HG02610 (cell line): ENCODE measurements around the gene AQP2.

ENCODE experiments used
- ATAC-seq: cut with Tn5 transposase; IDR thresholded peaks from one replicate; pipeline ENCODE4 v1.9.1; 2021; ENCODE audit warnings: mild to moderate bottlenecking, moderate library complexity; ENCODE audit not compliant: unreplicated experiment

Gene AQP2

DNA sequence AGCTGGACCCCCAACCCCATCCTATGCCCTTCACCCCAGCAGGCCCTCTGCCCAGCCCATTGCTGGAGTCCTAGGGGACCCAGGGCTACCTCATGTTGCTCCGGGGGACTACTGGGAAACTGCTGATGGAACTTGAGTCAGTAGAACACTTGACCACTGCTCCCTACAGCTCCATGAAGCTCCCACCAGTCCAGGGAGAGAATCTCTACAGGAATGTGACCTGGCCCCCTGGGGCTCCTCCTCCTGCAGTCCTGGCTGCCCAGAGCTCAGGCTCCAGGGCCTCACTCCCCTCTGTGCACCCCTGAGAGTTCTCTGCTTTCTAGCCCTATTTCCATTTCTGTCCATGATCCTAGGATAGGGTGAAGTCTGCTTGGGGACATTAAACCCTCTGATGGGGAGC is 10.8 kb upstream of the AQP2 start:
- ATAC-seq = no peak

DNA sequence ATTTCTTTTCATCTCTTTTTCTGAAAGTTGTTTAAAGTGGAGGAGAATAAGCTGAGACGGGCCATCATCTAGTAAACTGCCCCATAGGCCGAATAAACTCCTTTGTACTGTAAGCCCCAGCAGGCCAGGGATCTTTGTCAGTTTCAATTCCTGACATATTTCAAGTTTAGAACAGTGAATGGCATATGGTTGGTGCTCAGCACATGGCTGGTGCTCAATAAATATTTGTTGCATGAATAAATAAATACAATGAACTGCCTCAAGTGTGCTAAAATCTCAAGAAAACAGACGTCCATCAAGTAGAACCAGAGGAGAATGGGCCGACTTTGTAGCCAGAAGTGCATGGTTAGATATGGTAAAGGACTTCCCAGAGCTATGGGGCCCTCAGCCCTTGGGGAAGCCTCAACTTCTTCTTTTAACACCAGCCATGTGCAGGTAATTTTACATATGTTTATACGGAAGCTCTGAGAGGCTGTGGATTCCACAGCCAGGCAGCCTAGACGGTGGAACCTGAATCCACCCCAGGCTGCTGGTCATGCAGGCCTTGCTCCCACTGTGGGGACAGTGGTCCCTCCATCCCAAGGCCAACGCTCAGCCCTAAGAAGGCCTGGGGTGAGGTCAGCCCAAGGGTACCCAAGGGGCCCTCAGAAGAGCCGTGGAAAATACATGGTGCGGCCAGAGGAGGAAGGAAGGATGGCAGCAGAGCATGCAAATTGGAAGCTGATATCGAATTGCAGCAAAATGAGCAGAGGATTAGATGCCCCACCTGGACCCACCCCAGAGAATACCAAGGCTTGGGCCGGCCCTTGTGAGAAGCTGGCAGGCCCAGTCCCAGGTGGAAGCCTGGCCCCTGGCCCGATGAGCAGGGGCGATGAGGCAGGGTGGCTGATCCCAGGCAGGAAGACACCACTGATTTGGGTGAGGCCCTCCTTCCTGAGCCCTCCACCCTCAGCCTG is 8.7 kb upstream of the AQP2 start:
- no peak for ATAC-seq

DNA sequence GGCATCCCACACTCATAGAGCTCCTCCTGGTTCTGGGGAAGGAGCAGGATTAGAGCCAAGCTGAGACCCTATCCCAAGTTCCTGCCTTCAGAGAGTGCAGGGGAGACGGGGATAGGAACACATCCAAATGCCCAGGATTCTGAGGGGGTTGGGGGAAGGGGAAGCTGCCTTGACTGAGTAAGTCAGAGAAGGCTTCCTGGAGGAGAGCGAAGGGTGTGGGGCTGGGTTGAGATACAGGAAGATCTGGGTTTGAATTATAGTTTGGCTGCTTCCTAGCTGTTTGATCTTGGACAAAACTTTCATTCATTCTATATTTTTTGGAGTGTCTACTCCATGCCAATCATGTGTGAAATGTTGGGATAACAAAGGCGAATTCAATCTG is 8.0 kb upstream of the AQP2 start:
- no peak for ATAC-seq

DNA sequence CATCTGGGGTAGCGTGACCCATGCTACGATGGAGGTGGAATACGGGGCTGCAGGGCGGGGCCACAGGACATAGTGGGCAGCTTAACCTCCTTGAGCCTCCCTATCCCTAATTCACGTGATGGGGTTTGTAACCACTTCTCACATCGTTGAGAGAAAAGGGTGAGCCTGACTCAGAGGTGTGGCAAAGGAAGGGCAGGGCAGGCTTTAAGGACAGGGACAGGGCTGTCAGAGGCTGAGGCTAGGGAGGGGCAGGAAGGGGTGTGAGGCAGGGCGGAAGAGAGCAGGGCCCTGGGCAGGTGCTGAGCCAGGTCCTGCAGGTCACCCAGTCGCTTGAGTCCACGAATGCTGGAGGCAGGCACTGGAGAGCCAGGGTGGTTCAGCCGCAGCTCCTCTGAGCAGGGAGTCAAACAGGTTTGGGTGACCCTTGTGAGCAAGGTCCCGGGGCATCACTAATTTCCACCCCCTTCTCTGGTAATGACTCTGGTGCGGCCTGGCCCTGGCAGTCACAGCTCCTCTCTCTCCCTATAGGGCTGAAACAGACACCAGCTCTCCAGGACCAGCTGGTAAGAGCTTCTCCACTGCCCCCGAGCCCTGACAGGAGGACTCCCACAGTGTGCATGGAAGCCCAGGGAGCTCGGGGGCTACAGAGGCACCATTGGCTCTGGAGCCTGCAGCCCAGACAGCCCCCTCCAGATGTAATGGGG is 7.5 kb upstream of the AQP2 start:
- no peak for ATAC-seq

DNA sequence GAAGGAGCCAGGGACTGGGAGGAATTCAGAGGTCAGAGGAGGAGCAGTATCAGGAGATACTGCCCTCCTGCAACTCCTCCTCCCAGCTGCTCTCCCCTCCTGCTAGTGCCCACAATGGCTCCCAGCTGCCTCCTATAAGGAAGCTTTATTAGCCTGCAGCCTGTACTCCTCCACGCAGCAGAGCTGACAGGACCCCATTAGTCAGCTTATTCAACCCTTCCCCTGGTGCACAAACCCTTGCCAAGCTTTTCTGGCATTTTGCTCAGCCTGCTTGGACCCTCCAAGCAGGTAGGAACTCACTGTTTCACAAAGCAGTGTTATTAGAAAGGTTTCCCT is 6.9 kb upstream of the AQP2 start:
- no peak for ATAC-seq

DNA sequence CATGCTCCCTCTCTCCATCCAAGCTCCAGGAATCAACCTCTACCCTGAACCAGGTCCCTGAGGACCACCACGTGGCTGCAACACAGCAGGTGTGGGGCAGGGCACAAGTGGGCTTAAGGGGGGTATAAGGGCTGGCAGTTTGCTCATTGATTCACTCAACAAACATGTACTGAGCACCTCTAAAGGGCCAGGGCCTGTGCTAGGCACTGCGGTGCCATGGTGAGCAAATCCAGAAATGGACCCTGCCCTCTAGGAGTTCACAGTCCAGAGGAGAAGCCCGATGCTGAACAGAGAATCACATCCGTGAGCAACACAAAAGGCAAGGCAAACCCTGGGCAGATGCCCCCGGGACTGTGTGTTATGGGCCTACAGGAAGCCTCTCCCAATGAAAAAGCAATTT is 6.5 kb upstream of the AQP2 start:
- no peak for ATAC-seq

DNA sequence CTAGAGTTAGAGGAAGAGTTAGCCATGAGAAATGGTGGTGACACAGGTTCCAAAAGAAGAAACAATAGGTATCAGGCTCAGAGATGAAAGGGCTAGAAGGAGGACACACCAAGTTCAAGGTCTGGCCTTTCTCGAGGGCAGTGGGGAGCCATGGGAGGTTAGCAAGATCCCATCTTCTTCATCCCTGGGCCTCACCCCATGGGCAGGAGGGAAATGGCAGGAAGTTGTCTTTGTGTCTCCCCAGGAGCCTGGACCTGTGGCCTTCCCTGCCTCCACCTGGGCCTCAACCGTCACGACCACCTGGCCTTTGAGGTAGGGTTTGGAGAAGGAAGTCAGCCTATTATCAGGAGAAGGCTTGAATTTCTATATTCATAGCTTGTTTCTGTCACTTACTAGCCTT is 5.8 kb upstream of the AQP2 start:
- ATAC-seq = no peak

DNA sequence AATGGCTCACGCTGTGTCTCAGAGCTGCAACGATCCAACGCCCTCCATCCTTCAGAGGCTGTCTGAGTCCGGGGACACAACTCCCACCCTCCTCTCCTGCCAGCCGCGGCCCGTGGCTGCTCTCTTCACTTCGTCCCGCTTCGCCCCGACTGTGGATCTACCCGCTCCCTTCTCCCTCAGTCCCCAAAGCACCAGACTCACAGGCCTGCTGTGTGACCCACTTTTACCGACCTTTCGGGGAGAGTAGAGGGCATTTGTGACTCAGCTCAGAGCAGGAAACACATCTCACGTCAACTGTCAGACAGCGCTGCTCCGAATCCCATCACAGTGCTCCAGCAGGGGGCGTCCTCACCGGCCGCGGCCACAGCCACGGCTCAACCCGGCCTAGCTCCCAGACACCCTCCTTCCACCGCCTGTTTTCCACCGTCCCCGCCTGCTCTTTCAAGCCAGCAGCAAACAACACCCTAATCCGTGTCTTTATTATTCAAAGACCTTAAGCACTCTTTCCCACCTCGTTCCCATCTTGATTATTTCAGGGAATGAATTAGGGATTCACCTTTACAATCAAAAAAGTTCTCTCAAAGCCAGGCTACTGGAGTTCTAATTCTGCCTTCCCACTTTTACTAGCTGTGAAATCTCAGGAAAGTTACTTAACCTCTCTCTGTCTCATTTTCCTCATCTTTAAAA is 5.0 kb upstream of the AQP2 start:
- ATAC-seq = peak; percentile 79

DNA sequence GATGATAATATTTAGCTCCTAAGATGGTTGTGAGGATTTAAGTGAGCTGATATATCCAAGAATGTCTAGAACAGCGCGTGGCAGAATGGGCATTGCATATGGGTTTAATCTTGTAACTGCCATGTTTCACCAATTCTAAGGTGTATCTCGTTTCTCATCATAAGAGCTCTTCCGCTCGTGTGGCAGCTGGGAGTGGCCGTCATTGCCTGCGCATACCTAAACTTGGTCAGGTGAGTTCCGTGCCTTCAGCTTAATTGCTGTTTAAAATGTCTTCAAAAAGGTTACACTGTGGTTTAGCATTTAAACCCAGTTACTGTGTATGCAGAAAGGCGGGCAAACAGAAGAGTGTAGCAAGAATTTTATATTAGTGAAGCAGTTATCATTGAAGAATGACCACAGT is 4.5 kb upstream of the AQP2 start:
- no peak for ATAC-seq

DNA sequence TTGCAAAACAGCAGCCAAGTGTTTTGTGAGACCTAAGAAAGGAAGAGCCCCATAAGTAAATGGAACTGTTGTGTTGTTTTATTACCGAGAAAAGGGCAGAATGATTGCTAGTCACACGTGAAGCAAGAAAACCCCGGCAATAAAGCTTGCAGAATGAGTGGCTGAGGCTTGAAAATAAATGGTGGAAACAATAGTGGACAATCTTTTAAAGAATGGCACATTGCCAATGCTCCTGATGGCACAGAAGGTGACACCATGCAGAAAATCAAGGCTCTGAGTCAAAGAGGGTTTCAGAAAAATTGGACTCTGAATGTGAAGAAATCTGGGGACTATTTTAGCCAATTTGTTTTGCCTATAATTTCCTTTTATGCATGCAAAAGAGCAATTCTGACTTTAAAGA is 4.0 kb upstream of the AQP2 start:
- ATAC-seq = no peak

DNA sequence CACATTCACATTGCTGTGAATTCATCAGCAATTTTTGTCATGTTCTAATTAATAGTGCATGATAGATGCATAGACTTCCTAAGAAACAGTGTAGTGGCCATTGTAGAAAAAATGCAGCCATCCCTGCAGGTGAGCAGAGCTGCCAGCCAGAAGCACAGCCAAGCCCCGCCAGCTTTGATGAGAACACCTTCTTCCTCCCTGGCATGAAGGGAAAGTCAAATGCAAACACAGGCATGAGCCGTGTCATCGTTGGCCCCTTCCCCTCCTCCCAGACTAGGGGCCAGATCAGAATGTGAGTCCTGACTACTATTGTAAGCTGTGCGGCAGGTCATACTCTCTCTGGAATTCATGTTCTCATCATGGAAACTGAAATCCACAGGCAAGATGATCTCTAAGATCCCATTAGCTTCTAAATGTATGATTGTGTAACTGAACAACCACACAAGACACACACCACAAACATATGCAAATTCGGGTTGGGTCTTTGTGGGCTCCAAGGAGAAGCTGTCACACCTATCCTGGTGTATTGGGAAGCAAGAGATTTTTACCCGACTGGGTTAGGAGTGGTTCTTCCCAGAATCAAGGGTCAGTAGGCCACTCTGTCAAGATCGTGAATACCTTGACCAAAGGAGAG is 2.8 kb upstream of the AQP2 start:
- ATAC-seq = no peak

DNA sequence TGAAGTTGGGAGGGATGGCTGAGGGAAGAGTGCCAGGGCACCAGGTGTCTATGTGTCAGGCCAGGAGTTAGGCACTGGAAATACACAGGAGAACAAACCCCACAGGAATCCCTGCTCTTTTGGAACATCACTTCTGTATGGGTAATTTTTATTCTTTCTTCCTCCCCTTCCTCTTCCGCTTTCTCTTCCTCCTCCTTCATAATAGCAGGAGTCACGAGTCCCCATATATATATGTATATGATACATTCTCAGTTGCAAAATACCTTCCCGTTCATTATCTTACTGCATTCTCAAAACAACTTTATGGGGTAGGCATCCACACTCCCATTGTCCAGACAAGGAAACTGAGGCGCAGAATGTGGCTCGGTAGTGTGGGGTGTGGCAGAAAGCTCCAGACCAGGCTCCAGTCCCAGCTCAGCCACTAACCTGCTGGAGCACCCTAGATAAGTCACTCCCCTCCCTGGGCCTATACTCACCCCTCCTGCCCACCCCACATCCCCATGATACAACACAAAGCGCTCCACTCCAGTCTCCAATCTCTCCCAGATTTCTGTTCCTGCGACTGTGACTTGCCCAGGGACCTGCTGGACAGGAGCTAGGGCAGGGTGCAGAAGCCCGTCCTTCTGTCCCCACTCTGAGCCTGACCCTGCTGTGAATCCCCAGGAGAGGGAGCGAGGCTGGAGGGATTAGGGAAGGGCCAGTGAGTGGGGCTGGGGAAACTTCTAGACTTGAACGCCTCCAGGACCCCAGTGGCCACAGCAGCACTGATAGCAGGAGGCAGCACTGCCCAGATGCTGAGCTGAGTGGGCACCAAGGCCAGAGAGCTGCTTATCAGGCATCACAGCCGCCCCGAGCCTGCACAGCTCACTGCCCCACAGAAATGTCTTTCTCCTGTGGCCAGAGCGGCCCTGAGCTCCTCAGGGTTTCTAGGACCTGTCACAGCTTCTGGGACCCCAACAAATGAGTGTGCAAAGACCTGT is 1.4 kb upstream of the AQP2 start:
- no peak for ATAC-seq

DNA sequence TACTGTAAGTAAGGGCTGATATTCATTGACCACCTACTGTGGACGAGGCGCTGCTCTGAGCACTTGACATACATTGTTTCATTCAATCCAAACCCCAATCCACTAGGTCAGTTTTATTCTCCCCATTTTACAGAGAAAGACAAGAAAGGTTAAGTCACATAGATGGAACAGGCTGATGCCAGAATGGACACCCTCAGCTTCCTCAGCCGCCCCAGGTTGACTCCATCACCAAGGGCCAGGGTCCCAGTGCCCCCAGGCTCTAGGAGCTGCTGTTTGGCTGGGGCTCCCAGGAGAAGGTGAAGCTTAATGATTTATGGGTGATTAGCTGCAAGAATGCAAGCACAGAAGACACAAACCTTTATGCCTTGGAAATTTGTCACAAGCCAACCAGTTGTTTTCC is 671 bp upstream of the AQP2 start:
- no peak for ATAC-seq

DNA sequence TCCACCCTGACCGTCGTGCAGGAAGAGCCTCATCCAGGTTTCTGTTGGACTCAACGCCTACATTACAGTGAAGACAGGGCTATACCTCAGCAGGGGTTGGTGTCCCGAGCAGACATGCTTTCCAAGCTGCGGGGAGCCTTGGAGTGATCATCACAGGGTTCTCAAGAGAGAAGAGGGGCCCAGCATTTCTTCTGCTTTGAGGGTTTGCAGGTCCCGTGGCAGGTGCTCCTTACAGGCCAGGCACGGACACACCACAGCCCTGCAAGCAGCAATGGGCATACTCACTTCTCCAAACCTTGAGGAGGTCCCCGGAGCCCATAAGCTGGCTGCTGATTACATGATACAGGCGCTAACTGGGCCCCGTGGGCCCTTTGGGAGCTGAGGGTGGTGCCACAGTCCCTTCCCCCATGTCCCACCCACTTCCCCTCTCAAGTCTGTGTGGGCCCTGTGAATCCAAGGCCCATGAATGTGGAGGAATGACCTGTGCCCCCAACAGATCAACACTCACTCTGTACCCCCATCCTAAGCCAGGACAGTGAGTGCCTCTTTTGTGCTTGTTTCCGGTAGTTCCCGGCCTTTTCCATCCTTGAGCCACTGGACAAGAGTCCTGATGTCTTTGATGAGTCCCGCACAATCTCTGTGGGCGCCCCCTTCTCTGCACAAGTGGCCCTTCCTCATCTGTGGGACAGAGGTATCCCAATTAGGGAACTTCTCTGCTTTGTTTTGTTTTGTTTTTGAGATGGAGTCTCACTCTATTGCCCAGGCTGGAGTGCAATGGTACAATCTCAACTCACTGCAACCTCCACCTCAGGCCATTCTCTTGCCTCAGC is 1.1 kb downstream of the AQP2 start:
- no peak for ATAC-seq

DNA sequence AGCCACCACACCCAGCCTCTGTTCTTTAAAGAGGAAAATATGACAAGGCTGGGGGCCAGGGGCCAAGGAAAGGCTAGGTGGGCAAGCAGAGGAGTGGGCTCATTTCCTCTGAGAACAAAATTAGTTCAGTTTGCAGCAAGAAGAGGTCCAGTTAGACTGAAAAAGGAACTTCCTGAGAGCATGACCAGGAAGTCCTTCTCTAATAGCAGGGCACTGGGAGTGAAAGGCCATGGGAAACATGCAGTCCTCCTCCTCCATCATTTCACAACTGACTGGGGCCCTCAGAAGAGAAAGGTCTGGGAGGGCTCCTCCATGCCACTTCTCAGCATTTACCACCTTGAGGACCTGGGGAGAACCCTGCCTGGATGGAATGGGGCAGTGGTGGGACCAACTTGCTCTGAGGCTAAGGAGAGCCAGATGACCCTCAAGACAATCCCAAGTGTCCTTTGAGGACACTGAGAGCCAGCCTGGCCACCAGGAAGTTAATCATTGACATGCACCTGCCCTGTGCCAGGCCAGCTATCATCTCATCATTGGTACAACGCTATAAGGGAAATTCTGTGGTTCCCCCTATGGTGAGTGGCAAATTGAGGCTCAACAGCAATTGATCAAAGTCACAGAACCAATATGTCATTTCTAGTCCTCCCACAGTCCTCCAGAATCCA is 2.0 kb downstream of the AQP2 start:
- ATAC-seq = no peak

DNA sequence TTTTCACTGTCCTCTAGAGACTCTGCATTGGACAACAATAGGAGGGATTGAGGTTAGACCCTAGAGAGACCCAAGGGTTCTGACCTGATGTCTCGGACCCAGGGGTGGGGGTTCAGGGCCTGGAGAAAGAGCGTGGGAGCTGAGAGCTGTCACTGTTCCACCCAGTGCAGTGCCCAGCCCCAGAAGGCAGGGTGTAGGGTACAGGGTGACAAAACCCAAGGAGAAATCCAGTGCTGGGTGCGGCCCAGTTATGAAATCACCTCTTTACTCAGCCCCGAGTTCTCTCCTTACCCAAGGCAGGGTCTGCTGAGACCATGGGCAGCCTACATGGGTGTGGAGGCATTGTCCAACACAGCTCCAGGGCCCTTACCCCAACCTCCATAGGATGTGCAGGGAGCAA is 2.6 kb downstream of the AQP2 start:
- ATAC-seq = no peak

DNA sequence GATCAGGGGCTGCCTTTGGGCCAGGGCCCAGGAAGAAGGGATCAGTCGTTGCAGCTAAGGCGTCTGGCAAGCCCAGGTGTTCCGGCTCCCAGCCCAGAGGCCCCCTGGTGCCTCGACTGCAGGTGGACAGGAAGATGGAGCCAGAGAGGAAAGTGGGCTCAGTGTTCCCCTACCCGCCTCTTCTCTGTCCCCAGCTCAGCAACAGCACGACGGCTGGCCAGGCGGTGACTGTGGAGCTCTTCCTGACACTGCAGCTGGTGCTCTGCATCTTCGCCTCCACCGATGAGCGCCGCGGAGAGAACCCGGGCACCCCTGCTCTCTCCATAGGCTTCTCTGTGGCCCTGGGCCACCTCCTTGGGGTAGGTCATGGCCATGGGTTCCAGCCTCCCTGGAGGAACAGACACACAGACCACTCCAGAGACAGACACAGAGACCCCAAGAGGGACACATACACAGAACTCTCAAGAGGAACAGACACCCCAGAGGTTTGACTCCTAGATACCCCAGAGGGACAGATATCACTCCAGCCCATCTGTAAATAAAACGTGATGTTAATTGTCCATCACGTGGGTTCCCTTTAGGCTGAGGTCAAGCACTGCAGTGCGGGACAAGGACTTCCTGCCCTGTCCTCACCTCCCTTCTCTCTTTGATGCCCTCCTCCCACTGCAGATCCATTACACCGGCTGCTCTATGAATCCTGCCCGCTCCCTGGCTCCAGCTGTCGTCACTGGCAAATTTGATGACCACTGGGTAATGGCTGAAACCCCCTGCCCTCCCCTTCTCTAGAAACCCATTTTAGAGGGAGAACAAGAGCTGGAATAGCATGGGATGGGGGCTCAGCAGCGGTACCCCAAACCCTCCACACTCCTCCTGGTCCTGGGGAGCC is 3.7 kb downstream of the AQP2 start:
- no peak for ATAC-seq
